Left lobe of liver (tissue), 2 donors: ENCODE results near the gene ZC3HAV1. TPM values are rescaled to one million over a fixed set of nuclear protein-coding genes. Genes with fewer than 3 reads are reported as not detected.
"Not testable (repeated sequence)": the region's sequence is repeated elsewhere in the genome, so short reads cannot be mapped to it uniquely, and the experiment has no call there.

ENCODE experiments used
- ATAC-seq: fragments of 200-7000 bp; cut with Tn5 transposase; one replicate; pipeline ENCODE4 v1.9.1; 2020; ENCODE audit warnings: mild to moderate bottlenecking, moderate library complexity
- DNase-seq: peaks from one replicate; pipeline ENCODE4 v3.0.0-alpha.2; 2020; ENCODE audit warnings: low spot score
- total RNA-seq: library from RNA; stranded (reverse); gene quantifications from one replicate; pipeline ENCODE4 v1.2.1, GENCODE V29; 2021
- donor health status: DM: no; HTN: no; CAD: no; lungs with moderate emphysema.
- donor health status: DM: no; HTN: yes; CAD: no.

ZC3HAV1 gene
- total RNA-seq, 1 donor from 2014 or later: 16.8 TPM

- ATAC-seq (no peak), DNase-seq (no peak)
These were observed 3.3 kb upstream of the ZC3HAV1 start for GRCh38 chr7:139112741-139113250.

DNA sequence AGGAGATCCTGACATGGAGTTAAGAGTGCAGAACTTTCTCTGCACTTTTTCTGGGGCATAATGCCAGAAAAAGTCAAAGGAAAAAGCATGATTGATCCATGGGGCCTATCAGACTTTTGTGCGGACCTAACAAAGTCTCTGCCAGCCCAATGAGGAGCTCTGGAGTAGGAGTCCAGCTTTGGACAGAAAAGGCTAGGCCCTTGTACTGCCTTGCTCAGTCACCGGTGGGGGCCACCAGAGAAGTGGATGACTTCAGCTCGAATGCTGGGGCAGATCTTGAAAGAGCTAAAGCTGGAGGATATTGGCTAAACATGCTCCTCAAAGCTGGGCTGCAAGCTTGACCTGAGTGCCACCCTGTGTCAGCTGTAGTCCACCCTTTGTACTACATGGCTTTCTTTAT lies 2.8 kb upstream of the ZC3HAV1 start:
- ATAC-seq: no peak
- DNase-seq: no peak

DNA sequence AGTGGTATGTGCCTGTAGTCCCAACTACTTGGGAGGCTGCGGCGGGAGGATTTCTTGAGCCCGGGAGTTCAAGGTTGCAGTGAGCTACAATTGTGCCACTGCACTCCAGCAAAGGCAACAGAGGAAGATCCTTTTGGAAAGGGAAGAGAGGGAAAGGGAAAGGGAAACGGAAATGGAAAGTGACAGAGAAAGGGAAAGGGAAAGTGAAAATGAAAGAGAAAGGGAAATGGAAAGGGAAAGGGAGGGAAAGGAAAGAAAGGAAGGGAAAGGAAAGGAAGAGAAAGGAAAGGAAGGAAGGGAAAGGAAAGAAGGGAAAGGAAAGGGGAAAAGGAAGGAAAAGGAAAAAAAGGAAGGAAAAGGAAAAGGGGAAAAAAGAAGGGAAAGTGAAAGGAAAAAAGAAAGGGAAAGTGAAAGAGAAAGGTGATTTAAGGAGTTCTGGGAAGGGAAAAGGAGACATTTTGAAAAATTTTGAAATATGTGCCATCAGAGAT lies 2.3 kb upstream of the ZC3HAV1 start:
- ATAC-seq (no peak), DNase-seq (no peak)

DNA sequence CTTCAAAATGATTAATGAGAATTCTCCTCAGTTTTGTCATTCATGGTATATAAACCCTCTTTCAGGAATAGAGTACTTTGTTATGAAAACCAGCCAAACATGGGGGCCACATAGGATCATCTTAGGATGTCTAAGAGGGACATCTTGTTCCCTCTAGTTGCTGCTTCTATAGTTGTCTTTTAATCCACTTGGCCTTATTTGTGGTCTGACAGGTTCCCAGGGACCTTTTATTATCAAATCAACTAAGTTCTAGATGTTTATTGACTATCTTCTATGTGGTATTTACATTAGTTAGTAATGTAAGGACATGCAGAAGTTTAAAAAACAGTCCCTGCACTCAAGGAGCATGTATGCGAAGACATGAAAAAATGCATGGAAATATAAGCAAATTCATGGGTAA lies 1.6 kb upstream of the ZC3HAV1 start:
- DNase-seq: no peak

GRCh38 chr7:139109983-139110411 lies 477 bp upstream of the ZC3HAV1 start:
- no peak for ATAC-seq
- DNase-seq: no peak

More for the DNA sequence above, 1.6 kb upstream of the ZC3HAV1 start:
- ATAC-seq: no peak

DNA sequence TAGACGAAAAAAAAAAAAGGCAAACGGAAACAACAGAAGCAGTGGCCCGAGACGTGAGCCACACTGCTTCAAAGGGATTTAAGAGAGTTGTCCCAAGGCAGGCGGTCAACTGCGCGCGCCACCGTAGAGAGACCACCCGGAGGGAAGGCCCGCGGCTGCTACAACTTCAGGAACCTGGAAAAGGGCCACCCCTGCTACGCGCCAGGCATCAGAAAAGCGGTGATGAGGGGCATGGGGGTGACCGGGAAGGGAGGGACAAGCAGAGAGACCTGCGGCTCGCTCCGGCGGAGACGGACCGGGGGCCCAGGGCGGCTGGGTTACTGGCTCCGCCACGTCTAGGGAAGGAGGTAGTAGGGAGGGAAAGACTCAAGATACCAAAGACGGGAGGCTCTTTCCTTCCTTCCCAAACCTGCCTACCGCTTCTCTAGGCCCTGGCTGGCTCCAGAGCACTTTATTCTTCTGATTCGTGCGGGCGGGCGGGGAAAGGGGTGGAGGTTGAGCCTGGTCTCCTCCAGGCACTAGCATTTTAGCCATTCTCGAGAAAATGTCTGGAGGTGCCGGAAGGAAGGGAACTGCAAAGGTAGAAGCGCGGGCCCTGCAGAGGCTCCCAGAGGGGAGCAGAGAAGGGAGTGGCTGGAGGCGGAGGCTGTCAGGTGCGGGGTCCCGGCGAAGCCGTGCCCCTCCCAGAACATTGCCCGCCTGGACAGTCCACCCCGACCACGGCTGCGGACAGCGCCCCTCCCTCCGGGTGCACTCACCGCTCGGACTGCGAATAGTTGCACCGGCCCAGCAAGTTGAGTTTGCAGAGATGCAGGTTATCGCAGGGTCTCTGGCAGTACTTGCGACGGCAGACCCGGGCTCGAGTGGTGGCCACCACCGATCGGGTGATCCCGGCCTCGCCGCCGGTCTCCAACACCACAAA lies 993 bp downstream of the ZC3HAV1 start:
- peak; percentile 61 for DNase-seq
- ATAC-seq: peak; percentile 63

- ATAC-seq: no peak
- DNase-seq: no peak
These were observed 2.6 kb downstream of the ZC3HAV1 start for GRCh38 chr7:139106959-139107358.

GRCh38 chr7:139106227-139106626 lies 3.3 kb downstream of the ZC3HAV1 start:
- ATAC-seq, DNase-seq: not testable (repeated sequence)

GRCh38 chr7:139105484-139105883 lies 4.0 kb downstream of the ZC3HAV1 start:
- DNase-seq (no peak), ATAC-seq (no peak)

DNA sequence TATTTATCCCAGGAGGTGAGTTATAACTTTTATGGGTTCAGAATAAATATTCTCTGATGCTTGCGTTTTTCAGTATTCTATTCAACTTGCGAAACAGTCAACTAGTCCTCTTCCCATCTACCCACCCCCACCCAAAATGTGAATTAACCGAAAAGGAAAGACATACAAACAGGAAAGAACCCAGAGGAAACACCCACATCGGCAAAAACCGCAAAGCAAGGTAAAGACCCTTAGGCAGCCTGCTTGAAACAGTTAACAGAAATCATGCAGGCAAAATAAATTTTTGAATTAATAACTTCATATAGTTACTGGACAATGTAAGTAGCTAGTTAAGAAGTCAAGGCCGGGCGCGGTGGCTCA lies 5.4 kb downstream of the ZC3HAV1 start:
- ATAC-seq (no peak), DNase-seq (no peak)

DNA sequence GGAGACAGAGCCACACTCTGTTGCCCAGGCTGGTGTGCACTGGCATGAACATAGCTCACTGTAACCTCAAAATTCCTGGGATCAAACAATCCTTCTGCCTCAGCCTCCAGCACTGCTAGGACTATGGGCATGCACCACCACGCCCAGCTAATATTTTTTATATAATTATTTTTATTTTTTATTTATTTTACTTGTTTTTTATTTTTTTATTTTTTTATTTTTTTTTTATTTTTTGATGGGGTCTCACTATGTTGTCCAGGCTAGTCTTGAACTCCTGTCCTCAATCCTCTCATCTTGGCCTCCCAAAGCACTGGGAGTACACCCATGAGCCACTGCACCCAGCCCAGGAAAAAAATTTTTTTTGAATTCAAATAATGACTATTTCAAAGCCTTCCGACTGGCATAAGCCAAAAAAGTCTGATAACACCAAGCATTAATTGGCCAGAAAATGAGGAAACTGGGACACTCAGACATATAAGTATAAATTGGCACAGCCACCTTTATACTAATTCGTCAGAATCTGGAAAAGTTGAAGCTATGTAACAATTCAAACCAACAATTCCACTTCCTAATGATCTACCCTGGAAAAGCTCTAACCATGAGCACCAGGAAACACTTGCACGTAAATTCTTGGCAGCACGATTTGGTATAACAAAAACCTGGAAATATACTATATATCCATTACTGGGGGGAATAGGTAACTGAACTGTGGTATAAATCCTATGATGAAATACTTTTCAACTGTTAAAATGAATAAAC lies 6.3 kb downstream of the ZC3HAV1 start:
- ATAC-seq (no peak), DNase-seq (no peak)

- ATAC-seq, DNase-seq: not testable (repeated sequence)
These were observed 7.8 kb downstream of the ZC3HAV1 start for GRCh38 chr7:139101637-139102158.

GRCh38 chr7:139099172-139099947 lies 10.2 kb downstream of the ZC3HAV1 start:
- DNase-seq: no peak
- ATAC-seq: no peak

DNA sequence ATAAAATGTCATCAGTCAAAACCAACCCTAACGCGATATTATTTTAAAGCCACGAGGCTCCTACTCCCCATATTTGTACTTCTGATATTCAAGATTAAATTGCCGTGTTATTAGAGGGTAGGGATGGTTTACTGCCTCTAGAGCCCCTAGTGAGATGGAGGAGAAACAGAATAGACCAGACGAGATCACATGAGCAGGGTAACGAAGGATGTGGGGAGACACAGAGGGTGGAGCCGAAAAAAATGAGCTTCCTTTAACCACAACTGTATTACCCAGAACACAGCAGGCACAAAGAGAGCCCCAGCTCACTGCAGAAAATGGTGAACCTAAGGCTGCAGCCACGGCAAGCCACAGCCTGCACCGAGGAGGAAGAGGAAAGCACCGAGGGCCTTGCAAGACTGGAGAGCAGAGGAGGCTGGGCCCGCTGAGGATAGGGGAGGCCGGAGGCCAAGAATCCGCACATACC lies 14.3 kb downstream of the ZC3HAV1 start:
- DNase-seq (no peak), ATAC-seq (peak; percentile 35)

DNA sequence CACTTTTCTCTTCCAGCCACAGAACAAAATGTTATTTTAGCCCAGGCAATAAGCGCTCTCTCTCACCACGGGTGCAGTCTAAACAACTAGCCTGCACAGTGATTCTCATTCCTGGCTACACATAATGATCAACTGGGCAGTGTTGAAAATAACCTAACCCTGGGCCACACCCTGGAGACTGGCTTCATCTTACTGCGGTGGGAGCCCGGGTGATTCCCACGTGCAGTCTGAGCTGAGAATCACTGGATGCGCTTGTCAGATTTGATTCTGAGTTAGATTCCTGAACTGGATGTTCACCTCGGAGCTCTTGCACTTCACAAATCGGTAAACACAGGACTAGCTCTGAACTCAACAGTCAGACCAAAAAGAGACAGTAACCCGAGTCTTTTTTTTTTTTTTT lies 14.9 kb downstream of the ZC3HAV1 start:
- ATAC-seq (no peak), DNase-seq (no peak)

GRCh38 chr7:139094030-139094429 lies 15.5 kb downstream of the ZC3HAV1 start:
- ATAC-seq (no peak), DNase-seq (no peak)

GRCh38 chr7:139093512-139093911 lies 16.0 kb downstream of the ZC3HAV1 start:
- ATAC-seq, DNase-seq: not testable (repeated sequence)

DNA sequence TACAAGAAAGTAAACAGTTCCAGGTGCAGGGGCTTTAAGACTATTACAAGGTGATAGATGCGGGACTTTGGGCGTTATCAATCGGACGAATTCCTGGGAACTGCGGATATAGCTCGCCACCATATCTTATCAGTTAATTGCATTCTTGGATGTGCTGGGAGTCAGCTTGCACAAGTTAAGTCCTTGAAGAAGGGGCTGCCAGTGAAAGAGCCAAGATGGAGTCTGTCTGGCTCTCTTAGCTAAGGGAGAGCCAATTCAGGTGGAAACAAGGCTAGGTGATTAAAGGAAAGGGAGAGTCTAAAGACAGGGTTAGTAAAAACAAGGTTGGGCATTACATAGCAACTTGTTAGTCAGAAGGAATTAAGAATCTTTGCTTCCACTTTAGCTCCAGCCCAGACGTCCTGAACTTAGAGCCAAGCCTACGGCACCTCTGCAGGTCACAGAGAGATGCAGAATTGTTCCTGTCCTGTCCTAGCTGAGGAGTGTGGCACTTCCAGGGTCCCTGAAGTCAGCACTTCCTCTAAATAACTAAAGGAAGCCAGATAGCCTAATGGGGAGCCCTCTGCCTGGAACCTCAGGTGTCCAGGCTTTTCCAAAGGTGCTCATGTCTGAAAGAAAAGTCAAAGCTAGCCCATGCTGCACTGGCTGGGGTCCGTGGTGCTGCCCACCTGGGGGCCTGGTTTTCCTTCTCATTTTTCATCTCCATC lies 17.3 kb downstream of the ZC3HAV1 start:
- ATAC-seq (peak; percentile 12), DNase-seq (no peak)

DNA sequence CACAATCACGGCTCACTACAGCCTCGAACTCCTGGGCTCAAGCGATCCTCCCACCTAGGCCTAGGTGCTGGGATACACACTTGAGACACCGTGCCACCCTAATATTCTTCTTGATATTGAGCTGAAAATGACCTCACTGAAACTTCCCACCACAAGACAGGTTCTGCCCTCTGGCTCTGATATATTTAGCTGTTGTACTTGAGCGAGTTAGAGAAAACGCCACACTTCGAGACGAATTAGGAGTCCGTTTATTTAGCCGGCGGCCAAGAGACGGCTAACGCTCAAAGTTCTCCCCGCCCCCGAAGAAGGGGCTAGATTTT lies 17.9 kb downstream of the ZC3HAV1 start:
- ATAC-seq: no peak
- no peak for DNase-seq

DNA sequence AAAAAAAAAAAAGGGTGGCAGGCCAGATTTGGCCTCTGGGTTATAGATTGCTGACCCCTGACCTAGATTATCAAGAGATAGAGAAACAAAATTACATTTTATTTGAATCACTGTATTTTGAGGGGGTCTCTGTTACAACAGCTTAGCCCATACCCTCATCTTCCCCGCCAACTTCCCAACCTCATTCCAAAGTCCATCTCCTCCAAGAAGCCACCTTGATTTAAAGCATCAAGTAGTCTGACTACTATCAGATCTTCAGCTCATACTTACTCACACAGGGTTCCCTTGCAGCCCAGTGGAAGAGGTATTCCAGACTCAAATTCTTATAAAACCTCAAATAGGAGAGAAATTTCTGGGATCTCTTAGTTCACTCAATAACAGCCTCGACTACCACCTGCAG lies 20.4 kb downstream of the ZC3HAV1 start:
- DNase-seq: no peak
- ATAC-seq: no peak
